Embryonic facial prominence (tissue), 1 donor: Measurements from ENCODE around the gene ZNF628.

Experiments used
- DNase-seq: peaks from one replicate; pipeline ENCODE4 v3.0.0-alpha.2; 2016; ENCODE audit errors: extremely low spot score

The ZNF628 gene

DNA sequence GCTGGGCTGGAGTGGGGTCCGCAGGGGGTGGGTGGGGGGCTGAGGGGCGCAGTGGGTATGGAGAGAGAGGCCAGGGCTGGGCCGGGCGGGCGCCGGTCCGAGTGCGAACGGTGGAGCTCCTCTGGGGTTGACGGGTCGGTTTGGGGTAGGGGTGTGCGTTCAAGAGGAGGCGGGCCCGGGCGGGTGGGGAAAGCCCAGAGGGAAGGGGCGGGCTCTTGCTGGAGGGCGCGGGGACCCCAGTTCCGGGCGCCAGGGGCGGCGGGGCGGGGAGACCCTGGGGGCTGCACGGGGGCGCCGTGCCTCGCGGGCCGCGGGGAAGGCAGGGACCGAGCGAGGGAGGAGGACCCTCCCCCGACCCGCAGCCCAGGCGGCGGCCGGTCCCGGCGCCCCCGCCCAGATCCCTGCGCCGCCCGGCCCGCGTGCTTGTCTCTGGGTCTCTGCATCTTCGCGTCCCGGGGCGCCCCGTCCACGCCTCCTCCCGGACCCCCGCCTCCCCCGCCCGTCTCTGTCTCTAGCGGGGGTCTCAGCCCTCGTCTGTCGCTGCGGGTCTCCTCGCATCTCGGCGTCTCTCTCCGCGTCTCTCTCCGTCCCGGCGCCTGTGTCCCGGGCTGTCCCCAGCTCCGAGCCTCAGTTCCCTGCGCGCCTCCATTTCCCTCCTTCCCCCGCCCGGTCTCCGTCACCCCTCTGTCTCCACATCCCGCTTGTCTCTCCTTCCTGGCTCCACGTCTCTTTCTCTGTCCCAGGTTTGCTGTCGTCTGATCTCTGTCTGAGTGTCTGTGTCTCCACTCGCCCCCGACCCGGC lies 25.1 kb upstream of the ZNF628 start:
- no peak for DNase-seq

DNA sequence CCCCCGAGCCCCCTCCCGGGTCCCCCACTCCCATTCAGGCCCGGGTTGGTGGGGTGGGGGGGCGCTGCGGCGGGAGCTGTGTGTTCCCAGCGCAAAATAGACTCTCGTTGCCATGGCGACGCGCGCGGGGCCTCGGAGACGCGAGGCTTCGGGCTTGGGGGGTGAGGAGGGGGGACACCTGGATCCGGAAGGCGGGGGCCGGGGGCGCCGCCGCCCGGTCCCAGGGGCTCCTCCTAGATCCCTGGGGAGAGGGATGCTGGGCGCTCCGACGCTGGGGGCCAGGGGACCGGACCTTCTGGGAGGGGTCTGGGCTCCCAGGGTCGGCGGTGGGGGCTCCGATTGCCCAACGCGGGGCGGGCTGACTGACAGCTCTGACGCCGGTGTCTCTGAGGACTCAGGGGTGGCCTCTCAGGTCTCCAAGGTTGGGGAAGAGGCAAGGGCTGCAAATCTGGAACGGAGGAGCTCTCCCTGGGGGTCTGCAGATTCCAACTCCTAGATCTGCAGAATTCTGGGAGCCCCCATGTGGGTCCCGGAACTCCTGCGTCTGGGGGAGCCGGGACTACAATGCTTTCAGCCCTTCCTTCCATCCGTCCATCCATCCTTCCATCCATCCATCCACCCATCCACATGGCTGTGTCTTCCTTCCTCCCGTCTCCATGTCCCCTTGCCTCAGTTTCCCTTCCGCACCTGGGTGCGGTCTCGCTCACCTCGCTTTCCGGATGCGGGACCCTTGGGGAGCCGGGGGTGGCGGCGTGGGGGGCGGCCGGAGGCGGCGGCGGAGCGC lies 24.3 kb upstream of the ZNF628 start:
- peak; percentile 73 for DNase-seq

GRCh38 chr19:55452749-55453346 lies 23.6 kb upstream of the ZNF628 start:
- peak; percentile 80 for DNase-seq

DNA sequence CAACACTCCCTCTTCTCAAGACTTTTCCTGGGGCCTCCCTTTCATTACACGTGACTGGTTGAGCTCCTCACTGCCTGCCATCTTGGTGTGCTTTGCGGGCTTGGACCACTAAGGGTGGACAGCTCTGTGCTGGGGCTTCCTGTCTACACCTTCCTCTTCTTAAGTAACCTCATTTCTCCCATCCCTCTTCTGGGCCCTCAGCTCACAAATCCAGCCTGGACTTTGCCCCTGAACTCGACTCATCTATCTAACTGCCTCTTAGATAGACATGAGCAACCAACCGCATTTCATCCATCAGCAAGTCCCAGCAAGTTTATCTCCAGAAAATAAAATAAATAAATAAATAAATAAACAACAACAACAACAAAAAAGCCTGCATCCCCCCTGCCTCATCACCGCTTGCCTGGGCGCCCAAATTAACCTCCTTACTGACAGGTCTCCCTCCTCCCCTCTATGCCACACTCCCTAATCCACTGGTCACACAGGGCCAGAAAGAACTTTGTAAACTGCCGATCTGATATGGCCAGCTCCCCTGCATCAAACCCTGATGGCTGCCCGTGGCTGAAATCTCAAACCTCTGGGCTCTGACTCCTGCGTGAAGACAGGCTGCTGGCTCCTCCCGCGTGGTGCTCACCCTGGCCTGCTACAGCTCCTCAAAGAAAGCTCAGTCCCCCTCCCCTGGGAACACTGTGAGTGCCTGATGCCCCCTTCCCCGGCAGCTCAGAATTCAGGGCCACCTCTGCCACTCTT lies 22.7 kb upstream of the ZNF628 start:
- no peak for DNase-seq

DNA sequence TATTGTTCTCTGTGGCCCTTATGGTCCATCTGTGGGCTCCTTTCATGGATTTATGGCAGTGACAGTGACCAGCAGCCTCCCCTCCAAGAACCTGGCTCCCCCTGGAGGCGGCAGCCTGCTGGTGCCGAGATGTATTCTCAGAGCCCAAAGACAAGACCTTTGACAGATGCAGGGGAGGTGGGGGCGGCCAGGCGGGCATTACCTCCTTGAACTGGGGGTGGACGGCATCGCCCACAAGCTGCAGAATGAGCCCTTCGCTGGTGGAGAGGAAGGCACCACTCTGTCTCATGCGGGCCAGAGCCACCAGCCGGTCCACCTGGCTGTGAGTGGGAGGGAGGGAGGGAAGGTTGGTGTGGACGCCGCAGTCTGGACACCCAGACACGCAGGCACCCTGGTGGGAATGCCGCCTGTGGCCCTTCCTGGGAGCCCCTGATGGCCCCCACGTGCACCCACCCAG lies 21.6 kb upstream of the ZNF628 start:
- no peak for DNase-seq

GRCh38 chr19:55455576-55456235 lies 20.7 kb upstream of the ZNF628 start:
- DNase-seq, result no peak

DNA sequence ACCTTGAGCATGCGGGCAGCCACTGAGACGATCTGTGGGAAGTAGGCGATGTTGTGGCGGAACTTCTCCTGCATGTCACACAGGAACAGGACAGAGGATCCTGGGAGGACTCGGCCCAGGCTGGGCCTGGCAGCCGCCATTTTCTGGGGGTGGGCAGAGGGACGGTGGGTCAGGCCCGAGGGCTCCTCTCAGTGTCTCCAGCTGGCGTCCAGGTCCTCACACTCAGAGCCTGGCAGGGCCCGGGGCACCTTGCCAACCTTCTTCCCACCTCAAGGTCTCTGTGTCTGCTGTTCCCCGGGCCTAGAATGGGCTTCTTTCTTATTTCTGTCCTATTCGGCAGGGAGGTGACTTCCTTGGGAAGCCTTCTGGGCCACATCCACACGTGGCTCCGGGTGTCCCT lies 20.1 kb upstream of the ZNF628 start:
- DNase-seq, result no peak

GRCh38 chr19:55457683-55458457 lies 18.5 kb upstream of the ZNF628 start:
- no peak for DNase-seq

DNA sequence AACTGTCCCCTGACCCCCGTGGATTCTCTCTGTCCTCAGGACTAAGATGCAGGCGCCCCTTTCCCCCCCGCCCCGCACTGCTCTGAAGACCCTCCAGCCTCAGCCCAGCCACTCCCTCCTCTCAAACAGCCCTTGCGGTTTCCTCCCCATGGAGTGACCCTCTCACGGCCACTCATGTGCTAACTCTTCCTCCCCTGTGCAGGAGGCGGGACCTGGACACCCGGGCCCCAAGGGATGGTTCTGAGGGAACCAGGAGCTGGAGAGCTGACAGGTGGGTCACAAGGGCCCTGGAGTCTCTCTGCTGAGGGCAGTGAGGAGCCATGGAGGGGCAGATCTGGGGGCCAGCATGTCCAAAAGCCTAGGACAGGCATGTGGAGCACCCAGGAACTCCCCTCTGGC lies 16.9 kb upstream of the ZNF628 start:
- DNase-seq, result no peak

DNA sequence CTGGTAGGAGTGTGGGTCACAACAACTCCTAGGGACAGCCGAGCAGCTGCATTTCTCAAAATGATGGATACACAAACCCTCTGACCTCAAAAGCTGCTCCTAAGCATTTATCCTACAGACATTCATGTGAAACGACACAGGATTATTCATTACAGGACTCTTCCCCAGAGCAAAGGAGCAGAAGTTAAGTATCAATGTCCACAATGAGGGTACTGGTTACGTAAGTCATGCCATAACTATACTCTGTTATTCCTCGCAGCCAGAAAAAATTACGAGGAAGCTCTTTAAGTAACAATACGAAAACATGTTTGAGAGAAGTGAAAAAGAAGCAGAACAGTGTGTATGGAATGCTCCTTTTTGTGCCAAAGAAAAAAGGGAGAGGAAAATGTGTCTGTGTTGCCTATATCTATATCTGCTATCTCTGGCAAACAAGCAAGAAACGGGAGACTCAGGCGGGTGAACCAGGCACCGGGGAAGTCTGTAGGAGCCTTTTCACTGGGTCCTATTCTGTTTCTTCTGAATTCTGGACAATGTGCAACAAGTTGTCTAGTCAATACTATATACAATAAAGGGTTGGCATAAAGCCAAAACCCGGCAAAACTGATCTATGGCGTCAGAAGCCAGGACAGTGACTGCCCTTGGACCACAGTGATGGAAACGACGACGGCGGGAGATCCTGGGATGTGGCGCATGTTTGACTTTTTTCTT lies 16.3 kb upstream of the ZNF628 start:
- DNase-seq, result no peak

DNA sequence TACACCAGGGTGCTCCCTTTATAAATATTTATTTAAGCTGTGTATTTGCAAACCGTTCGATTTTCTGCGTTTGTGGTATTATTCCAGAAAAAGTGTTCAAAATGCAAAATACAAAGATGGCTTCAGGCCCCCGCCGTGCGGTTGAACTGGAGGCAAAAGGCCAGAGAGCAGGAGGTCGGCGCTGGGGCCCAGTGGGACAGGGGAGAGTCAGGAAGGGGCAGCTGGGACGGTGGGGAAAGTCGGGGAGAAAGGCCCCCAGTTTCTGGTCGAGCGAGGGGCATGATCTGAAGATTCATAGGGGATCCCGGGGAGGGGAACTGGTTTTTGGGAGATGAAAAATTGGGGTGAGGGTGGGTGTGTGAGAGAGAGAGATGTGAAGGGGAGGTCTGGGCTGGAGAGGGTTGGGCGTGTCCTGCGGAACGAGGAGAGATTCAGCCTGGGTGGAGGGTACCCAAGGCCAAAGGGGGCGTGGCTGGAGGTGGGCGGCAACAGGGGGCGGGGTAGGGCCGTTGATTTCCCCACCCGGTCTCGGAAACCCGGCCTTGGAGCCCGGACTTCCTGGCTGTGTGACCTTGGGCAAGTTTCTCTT lies 15.7 kb upstream of the ZNF628 start:
- no peak for DNase-seq

- DNase-seq, result peak; percentile 97
Observed at GRCh38 chr19:55461259-55461973, 15.0 kb upstream of the ZNF628 start, which contains the start of gene ISOC2. Gene ISOC2 (minus strand): TSS chr19:55461642. CDS start chr19:55456486, 5,156 bp downstream.

GRCh38 chr19:55461974-55462626 lies 14.3 kb upstream of the ZNF628 start:
- DNase-seq, result no peak

DNA sequence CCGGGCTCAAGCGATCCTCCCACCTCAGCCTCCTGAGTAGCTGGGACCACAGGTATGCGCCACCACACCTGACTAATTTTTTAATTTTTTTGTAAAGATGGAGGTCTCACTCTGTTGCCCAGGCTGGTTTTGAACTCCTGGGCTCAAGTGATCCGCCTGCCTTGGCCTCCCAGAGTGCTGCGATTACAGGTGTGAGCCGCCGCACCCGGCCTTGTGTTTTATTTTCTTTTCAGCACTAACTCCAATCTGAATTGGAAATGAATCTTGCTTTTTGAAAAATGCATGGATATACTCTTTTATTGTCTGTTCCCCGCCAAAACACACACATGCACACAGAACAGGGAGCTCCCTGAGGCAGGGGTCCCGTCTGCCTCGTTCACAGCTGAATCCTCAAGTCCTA lies 13.7 kb upstream of the ZNF628 start:
- DNase-seq, result no peak

GRCh38 chr19:55463583-55464031 lies 12.8 kb upstream of the ZNF628 start:
- DNase-seq, result no peak

- no peak for DNase-seq
Observed at GRCh38 chr19:55464039-55464661, 12.3 kb upstream of the ZNF628 start.

- DNase-seq, result no peak
Observed at GRCh38 chr19:55464662-55465054, 11.8 kb upstream of the ZNF628 start, which contains the start of gene C19orf85. Gene C19orf85 (minus strand): TSS chr19:55464751. CDS start chr19:55464554, 197 bp downstream.
